ENCODE results near the gene BDKRB1.

BDKRB1 gene

GRCh38 chr14:96261772-96262655 is 6.0 kb downstream of the BDKRB1 start:
- DNase-seq, result no peak

DNA sequence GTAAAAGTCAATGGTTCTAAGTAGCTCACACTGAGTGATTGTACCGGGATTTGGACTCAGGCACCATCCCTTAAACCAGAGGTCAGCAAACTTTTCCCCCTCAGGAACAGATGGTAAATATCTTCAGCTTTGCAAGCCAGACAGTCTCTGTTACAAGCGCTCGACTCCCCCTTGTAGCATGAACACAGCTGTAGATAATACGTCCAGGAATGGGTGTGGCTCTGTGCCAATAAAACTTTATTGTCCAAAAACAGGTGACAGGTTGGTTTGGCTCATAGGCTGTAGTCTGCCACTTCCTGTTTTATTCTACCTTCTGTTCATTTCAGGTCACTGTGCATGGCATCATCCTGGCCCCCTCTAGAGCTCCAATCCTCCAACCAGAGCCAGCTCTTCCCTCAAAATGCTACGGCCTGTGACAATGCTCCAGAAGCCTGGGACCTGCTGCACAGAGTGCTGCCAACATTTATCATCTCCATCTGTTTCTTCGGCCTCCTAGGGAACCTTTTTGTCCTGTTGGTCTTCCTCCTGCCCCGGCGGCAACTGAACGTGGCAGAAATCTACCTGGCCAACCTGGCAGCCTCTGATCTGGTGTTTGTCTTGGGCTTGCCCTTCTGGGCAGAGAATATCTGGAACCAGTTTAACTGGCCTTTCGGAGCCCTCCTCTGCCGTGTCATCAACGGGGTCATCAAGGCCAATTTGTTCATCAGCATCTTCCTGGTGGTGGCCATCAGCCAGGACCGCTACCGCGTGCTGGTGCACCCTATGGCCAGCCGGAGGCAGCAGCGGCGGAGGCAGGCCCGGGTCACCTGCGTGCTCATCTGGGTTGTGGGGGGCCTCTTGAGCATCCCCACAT is 7.6 kb downstream of the BDKRB1 start:
- no peak for DNase-seq

DNA sequence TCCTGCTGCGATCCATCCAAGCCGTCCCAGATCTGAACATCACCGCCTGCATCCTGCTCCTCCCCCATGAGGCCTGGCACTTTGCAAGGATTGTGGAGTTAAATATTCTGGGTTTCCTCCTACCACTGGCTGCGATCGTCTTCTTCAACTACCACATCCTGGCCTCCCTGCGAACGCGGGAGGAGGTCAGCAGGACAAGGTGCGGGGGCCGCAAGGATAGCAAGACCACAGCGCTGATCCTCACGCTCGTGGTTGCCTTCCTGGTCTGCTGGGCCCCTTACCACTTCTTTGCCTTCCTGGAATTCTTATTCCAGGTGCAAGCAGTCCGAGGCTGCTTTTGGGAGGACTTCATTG is 8.2 kb downstream of the BDKRB1 start:
- no peak for DNase-seq

DNA sequence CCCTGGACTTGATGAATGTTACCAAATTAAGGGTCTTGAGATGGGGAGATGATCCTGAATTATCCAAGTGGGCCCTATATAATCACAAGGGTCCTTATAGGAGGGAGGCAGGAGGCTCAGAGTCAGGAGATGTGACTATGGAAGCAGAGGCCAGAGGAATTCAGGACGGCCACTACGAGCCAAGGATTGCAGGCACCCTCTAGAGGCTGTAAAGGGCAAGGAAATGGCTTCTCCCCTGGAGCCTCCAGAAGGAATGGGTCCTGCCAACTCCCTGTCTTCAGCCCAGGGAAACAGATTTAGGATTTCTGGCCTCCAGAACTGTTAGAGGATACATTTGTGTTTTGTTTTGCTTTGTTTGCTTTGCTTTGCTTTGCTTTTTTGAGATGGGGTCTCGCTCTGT is 8.8 kb downstream of the BDKRB1 start:
- no peak for DNase-seq

GRCh38 chr14:96265383-96266095 is 9.5 kb downstream of the BDKRB1 start:
- DNase-seq, result no peak

DNA sequence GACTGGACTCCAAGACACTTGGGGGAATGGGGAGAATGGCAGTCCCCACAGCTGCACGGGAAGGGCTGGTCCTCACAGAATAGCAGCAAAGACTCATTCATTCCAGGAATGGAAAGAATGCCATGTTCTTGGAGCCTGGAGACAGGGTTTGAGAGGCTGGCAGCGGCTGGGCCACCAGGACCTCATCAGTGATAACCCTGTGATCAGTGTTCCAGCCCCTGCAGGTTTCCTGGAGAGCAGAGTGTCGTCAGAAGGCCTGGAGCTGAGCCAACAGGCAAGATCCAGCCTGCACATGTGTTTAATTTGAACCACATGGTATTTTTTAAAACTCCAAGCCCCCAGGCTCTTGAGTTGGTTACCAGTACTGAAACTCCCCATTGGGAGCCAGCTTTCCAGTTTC is 11.3 kb downstream of the BDKRB1 start:
- peak; percentile 34 for DNase-seq

DNA sequence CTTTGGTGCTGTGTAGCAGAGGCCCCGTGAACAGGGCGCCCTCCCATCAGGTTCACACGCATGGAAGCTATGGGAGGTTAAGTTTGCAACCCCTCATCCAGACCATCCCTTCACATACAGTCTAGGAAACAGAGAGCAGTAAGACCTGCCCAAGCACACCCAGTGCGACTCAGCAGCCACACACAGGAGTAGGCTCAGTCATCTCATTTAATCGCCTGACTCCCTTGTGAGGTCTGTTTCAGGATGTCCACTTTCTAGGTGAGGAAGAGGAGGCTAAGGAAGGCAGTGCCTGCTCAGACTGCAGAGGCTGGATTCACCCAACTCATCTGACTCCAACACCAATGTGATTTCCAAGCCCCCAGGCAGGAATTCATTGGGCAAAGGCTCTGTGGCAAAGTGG is 11.9 kb downstream of the BDKRB1 start:
- DNase-seq, result no peak

DNA sequence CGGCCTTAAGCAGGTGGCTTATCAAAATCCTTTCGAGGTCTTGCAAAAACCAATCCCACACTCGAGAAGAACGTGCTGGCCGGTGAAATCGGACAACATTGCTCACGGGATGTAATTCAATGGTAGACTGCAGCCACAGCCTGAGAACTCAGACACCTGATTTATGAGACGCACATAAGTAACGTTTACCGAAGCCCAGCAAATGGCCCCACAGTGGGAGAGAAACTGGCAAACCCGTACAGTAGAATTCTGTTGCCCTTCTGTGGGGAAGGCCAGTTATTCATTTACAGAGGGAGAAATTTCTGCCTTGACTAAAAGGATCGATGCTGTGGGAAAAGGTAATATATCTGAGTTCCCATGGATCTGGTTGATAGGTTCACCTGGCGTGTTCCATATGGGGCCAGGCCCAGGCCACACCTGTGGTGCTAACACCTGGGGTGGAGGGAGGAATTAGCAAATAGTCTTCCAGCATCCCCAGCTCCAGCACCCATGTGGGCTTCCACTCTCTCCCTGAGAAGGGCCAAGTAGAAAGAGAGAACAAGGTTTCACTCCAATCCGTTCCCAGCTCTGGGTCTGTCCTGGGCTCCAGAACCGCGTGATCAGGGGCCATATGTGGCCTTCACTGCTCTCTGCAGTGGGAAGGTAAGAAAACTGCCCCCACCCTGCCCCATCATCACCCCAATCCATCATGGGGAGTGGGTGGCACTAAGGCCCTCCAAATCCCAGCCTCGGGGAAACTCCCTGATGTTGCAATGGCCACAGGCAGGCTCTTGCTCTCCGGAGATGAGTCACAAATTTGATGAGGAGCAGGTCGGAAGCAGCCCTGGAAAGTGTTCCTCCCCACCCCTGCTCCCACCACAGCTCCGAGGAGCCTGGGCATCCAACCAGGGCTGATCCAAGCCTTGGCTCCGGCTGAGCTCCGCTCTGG is 12.7 kb downstream of the BDKRB1 start:
- DNase-seq, result no peak

DNA sequence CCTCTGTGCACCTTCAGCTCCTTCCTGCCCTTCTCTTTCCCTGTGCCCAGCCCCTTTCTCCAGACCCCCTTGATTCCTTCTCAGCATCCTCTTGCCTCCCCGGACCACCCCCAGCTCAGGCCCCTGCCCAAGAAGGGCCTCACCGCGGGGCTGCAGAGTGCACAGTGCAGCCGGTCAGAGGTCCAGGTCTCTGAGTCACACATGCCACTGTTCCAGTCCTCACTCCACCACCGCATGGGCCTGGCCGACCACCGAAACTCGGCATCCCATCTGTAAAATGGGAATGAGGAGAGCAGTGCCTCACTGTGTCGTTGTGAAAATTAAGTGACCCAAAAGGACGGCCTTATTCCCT is 13.3 kb downstream of the BDKRB1 start:
- DNase-seq, result no peak

GRCh38 chr14:96270565-96271420 is 14.8 kb downstream of the BDKRB1 start:
- no peak for DNase-seq

- DNase-seq, result no peak
These were observed 15.4 kb downstream of the BDKRB1 start for GRCh38 chr14:96271421-96271762.

GRCh38 chr14:96272777-96273473 is 16.9 kb downstream of the BDKRB1 start:
- no peak for DNase-seq

GRCh38 chr14:96273629-96274028 is 17.6 kb downstream of the BDKRB1 start:
- no peak for DNase-seq

GRCh38 chr14:96274122-96274521 is 18.1 kb downstream of the BDKRB1 start:
- DNase-seq, result no peak

GRCh38 chr14:96274543-96274942 is 18.5 kb downstream of the BDKRB1 start:
- no peak for DNase-seq

DNA sequence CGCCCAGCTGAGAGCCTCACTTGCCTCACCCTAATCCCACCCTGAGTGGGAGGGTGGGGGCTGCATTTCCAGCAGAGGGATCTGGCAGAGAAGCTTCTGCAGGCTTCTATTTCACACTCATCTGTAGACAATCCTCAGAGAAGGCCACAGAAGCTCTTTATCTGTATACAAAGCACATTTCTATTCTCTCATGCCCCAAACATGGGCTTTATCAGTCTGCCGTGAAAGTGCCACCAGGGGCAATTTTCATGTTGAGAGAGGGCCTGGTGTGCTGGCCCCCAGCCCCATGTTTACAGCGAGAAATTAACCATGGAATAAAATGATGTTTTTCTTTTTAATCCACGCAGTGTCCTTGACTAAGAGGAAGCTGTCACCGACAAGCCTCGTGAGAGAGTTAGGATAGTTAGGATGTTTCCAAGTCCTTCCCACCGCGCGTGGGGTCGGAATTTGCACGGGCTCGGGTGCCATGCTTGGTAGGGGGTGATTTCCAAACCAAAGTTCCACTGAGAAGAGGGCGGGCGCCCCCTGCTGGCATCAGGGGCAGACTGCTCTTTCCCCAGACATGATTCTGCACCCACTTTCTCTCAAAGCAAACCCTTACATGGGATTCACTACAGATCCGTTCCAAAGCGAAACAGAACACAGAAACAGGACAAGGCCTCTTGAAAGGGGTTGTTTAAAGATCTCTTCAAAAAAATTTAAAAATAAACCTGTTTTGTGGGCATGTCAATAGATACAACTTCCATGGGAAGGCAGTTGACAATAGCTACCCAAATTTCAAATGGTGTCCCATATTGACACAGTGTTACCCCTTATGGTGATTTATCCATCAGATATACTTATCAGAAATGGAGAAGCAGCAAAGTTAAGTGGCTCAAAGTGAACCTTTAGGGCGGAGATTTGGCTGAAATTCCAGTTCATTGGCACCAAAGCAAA is 19.4 kb downstream of the BDKRB1 start:
- peak; percentile 9 for DNase-seq

GRCh38 chr14:96277890-96278289 is 21.9 kb downstream of the BDKRB1 start:
- DNase-seq, result no peak

GRCh38 chr14:96279564-96279963 is 23.6 kb downstream of the BDKRB1 start:
- no peak for DNase-seq

DNA sequence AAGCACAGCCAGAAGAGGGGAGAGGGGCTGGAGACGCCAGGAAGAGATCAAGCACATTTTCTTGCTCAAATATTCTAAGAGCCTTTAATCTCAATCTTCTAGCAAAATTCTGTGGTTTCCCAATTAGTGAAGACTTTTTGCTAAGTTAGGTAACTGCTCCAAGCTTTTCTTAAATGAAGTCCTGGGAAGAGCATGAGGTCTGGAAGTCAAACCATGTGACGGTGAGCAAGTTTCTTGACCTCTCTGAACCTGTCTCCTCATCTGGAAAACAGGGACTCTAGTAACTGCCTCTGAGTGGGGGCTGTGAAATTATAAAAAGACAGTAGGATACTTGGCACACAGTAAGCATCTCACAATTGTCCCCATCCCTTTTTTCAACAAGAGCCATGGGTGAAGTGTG is 24.1 kb downstream of the BDKRB1 start:
- DNase-seq, result no peak

DNA sequence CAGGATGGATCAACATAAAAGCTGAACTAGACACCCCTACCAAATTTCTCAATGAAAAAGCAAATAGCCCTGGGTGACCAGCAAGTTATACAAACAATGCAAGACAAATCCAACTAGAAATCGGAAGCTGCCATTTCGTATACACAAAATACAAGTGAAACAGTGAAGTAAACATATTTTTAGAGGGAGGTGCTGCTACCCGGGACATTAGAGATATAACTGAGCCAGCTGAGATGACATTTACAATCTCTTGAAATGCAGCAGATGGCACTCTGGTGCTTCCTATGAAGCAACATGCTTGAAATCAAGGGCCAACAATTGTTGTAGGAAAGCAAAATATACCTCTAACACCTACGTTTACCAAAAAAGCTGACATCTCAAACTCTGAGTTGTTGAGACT is 25.5 kb downstream of the BDKRB1 start:
- no peak for DNase-seq

Data from NCI-H446 treated with DMSO at 0.1 percent for 48 hours (cell line).